OCI-LY1 (cell line): ENCODE data around the gene PLCG2.

Source experiments
- H2AFZ ChIP-seq: fragments of 200-600 bp; sonication (generic), shearing (Covaris generic); 2 replicates; pipeline ENCODE4 v1.6.0; 2014; ENCODE audit warnings: antibody characterized with exemption, mild to moderate bottlenecking, low read length
- H3F3A ChIP-seq: fragments of 200-600 bp; sonication (generic), shearing (Covaris generic); 2 replicates; pipeline ENCODE4 v1.6.0; 2014; ENCODE audit warnings: mild to moderate bottlenecking, antibody characterized with exemption, low read length, moderate library complexity; ENCODE audit not compliant: insufficient read depth
- H3K27ac ChIP-seq: fragments of 200-600 bp; sonication (generic); 2 replicates; pipeline ENCODE4 v1.5.1; 2014; ENCODE audit warnings: low read length, mixed run types, mild to moderate bottlenecking, low read depth; ENCODE audit not compliant: poor library complexity, severe bottlenecking
- H3K27me3 ChIP-seq: fragments of 200-600 bp; sonication (generic); 2 replicates; pipeline ENCODE4 v1.6.0; 2014; ENCODE audit warnings: antibody characterized with exemption, mild to moderate bottlenecking, low read length, moderate library complexity; ENCODE audit not compliant: insufficient read depth
- H3K36me3 ChIP-seq: fragments of 200-600 bp; sonication (generic); 2 replicates; pipeline ENCODE4 v1.6.1; 2014; ENCODE audit warnings: mild to moderate bottlenecking, antibody characterized with exemption, low read length, moderate library complexity, mixed read lengths; ENCODE audit not compliant: insufficient read depth
- H3K4me1 ChIP-seq: fragments of 200-600 bp; sonication (generic); 2 replicates; pipeline ENCODE4 v1.5.1; 2014; ENCODE audit warnings: mild to moderate bottlenecking, low read length, moderate library complexity; ENCODE audit not compliant: insufficient read depth, severe bottlenecking
- H3K4me2 ChIP-seq: fragments of 200-600 bp; sonication (generic), shearing (Covaris generic); 2 replicates; pipeline ENCODE4 v1.6.1; 2014; ENCODE audit warnings: low read length
- H3K4me3 ChIP-seq: fragments of 200-600 bp; sonication (generic); 2 replicates; pipeline ENCODE4 v1.5.1; 2014; ENCODE audit warnings: low read length, low read depth, mild to moderate bottlenecking, mixed read lengths; ENCODE audit not compliant: poor library complexity, severe bottlenecking
- H3K79me2 ChIP-seq: fragments of 200-600 bp; shearing (Covaris generic); 2 replicates; pipeline ENCODE4 v1.6.1; 2016; ENCODE audit warnings: mixed run types, low read length, mixed read lengths; ENCODE audit not compliant: insufficient read depth
- H3K9ac ChIP-seq: fragments of 200-600 bp; sonication (generic), shearing (Covaris generic); 2 replicates; pipeline ENCODE4 v1.6.1; 2014; ENCODE audit warnings: mild to moderate bottlenecking, low read length, mixed read lengths
- H3K9me2 ChIP-seq: fragments of 200-600 bp; sonication (generic), shearing (Covaris generic); 2 replicates; pipeline ENCODE4 v1.6.1; 2014; ENCODE audit warnings: low read depth, mild to moderate bottlenecking, low read length, mixed read lengths
- H3K9me3 ChIP-seq: fragments of 200-600 bp; shearing (Covaris generic); 2 replicates; pipeline ENCODE4 v1.6.1; 2014; ENCODE audit warnings: low read length, mixed read lengths
- H4K20me1 ChIP-seq: fragments of 200-600 bp; sonication (generic), shearing (Covaris generic); 2 replicates; pipeline ENCODE4 v1.6.0; 2016; ENCODE audit warnings: mild to moderate bottlenecking, low read length; ENCODE audit not compliant: insufficient read depth
- EZH2 ChIP-seq: fragments of 200-600 bp; sonication (generic), shearing (Covaris generic); IDR thresholded peaks from 2 replicates; pipeline ENCODE4 v1.8.0; 2017; ENCODE audit warnings: borderline replicate concordance, mixed run types, mild to moderate bottlenecking, antibody characterized with exemption, low read length, moderate library complexity, mixed read lengths
- TF ChIP-seq, protein P1 (sequence below): fragments of 200-600 bp; sonication (generic), shearing (Covaris generic); IDR thresholded peaks from 2 replicates; pipeline ENCODE4 v1.5.1; 2017; ENCODE audit warnings: mild to moderate bottlenecking, antibody characterized with exemption, low read length, moderate library complexity, mixed read lengths

PLCG2 gene

DNA sequence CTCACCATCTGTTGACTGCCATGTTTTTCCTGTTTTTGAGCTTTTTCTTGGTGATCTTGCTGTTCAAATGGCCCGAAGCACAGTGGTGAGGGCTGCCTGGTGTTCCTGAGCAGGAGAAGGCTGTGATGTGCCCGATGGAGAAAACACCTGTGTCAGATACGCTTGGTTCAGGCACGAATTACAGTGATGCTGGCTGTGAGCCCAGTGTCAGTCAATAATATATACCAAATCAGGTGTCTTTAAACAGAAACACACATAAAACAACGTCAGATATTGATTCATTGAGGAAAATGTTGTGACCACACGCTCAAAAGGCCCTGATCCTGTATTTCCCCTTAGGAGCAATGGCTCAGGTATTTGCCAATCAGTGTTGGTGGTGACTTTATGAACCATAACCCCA lies 120.5 kb downstream of the PLCG2 start:
- no peak overlapping the region for H3K4me2 ChIP-seq
- TF ChIP-seq, protein P1, sequence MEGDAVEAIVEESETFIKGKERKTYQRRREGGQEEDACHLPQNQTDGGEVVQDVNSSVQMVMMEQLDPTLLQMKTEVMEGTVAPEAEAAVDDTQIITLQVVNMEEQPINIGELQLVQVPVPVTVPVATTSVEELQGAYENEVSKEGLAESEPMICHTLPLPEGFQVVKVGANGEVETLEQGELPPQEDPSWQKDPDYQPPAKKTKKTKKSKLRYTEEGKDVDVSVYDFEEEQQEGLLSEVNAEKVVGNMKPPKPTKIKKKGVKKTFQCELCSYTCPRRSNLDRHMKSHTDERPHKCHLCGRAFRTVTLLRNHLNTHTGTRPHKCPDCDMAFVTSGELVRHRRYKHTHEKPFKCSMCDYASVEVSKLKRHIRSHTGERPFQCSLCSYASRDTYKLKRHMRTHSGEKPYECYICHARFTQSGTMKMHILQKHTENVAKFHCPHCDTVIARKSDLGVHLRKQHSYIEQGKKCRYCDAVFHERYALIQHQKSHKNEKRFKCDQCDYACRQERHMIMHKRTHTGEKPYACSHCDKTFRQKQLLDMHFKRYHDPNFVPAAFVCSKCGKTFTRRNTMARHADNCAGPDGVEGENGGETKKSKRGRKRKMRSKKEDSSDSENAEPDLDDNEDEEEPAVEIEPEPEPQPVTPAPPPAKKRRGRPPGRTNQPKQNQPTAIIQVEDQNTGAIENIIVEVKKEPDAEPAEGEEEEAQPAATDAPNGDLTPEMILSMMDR: no peak
- no peak for TF ChIP-seq EZH2
- H3K27me3 ChIP-seq: no peaks in the 10 kb centered on the region
- H3K27ac ChIP-seq: no peak overlapping the region
- H3K9me2 ChIP-seq: no peaks in the 10 kb centered on the region
- no peaks in the 10 kb centered on the region for H3F3A ChIP-seq
- no peaks in the 10 kb centered on the region for H3K79me2 ChIP-seq
- H3K9ac ChIP-seq: no peak overlapping the region
- H3K4me3 ChIP-seq: no peak overlapping the region
- no peak overlapping the region for H2AFZ ChIP-seq
- no peaks in the 10 kb centered on the region for H4K20me1 ChIP-seq
- no peaks in the 10 kb centered on the region for H3K9me3 ChIP-seq
- H3K36me3 ChIP-seq: peaks cover 98% of the 10 kb centered on the region
- H3K4me1 ChIP-seq: no peaks in the 10 kb centered on the region

- H3K79me2 ChIP-seq: no peaks in the 10 kb centered on the region
- H3K4me1 ChIP-seq: no peaks in the 10 kb centered on the region
- H4K20me1 ChIP-seq: no peaks in the 10 kb centered on the region
- no peak for TF ChIP-seq EZH2
- TF ChIP-seq, protein P1: peak; percentile 10; the same call in 1 of the 2 replicates
- no peak overlapping the region for H3K27ac ChIP-seq
- no peak overlapping the region for H3K4me2 ChIP-seq
- H3K9ac ChIP-seq: no peak overlapping the region
- H3K9me3 ChIP-seq: no peaks in the 10 kb centered on the region
- no peak overlapping the region for H3K4me3 ChIP-seq
- no peaks in the 10 kb centered on the region for H3K9me2 ChIP-seq
- H3K27me3 ChIP-seq: no peaks in the 10 kb centered on the region
- H3F3A ChIP-seq: no peaks in the 10 kb centered on the region
- H3K36me3 ChIP-seq: peaks cover 98% of the 10 kb centered on the region
- no peak overlapping the region for H2AFZ ChIP-seq
Observed at GRCh38 chr16:81900014-81900413, 120.9 kb downstream of the PLCG2 start.

DNA sequence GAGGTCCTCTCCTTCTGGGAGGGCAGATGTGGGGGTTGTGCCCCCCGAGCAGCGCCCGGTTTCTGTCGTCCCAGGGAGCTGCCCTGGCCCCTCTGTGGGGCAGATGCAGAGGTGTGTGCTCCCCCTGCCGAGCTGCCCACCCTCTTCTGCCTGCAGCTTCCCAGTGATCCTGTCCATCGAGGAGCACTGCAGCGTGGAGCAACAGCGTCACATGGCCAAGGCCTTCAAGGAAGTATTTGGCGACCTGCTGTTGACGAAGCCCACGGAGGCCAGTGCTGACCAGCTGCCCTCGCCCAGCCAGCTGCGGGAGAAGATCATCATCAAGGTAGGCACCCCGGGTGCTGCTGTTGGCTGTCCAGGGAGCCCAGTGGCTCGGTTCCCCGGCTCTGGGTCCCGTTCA lies 121.4 kb downstream of the PLCG2 start:
- Histone ChIP-seq H3K79me2 (no peaks in the 10 kb centered on the region), H3K4me3 (no peak overlapping the region), H3K9me3 (no peaks in the 10 kb centered on the region), H3K36me3 (peaks cover 98% of the 10 kb centered on the region), H3K9ac (no peak overlapping the region), H3F3A (no peaks in the 10 kb centered on the region), H3K9me2 (no peaks in the 10 kb centered on the region), H2AFZ (no peak overlapping the region), H3K27me3 (no peaks in the 10 kb centered on the region), H3K4me2 (no peak overlapping the region), H3K4me1 (no peaks in the 10 kb centered on the region), H3K27ac (no peak overlapping the region), H4K20me1 (no peaks in the 10 kb centered on the region)
- TF ChIP-seq EZH2: no peak
- TF ChIP-seq, protein P1: no peak
